ENCODE measurements around the gene TCAP. TPM values are rescaled to one million over a fixed set of nuclear protein-coding genes. Genes with fewer than 3 reads are reported as not detected.

TCAP gene
- total RNA-seq, 1 donor from 2014 or later: 2.7 TPM

GRCh38 chr17:39660011-39660360 is 5.2 kb upstream of the TCAP start:
- no peaks in the 10 kb centered on the region for H3K9me3 Mint-ChIP-seq (ENCODE audit: low read depth)
- TF ChIP-seq CTCF (IDR thresholded peaks at IDR 0.05; ENCODE audit: unreplicated experiment): no peak
- peaks cover 3% of the 10 kb centered on the region for H3K4me1 Mint-ChIP-seq (ENCODE audit: low read depth)
- peaks cover 1% of the 10 kb centered on the region for H3K36me3 Mint-ChIP-seq (ENCODE audit: insufficient read depth)
- H3K27ac Mint-ChIP-seq: no peak overlapping the region
- no peak for DNase-seq (ENCODE audit: low spot score, unreplicated experiment)
- H3K27me3 Mint-ChIP-seq: peaks cover 3% of the 10 kb centered on the region
- H3K4me3 Mint-ChIP-seq (ENCODE audit: low read depth): no peak overlapping the region

- H3K9me3 Mint-ChIP-seq (ENCODE audit: low read depth): no peaks in the 10 kb centered on the region
- H3K4me1 Mint-ChIP-seq (ENCODE audit: low read depth): peaks cover 3% of the 10 kb centered on the region
- TF ChIP-seq CTCF (IDR thresholded peaks at IDR 0.05; ENCODE audit: unreplicated experiment): no peak
- H3K4me3 Mint-ChIP-seq (ENCODE audit: low read depth): no peak overlapping the region
- no peak for DNase-seq (ENCODE audit: low spot score, unreplicated experiment)
- peaks cover 1% of the 10 kb centered on the region for H3K36me3 Mint-ChIP-seq (ENCODE audit: insufficient read depth)
- no peak overlapping the region for H3K27ac Mint-ChIP-seq
- peaks cover 10% of the 10 kb centered on the region for H3K27me3 Mint-ChIP-seq
These were observed 4.5 kb upstream of the TCAP start for GRCh38 chr17:39660397-39661385.

GRCh38 chr17:39661744-39662541 is 3.2 kb upstream of the TCAP start:
- Mint-ChIP-seq H3K4me1 (ENCODE audit: low read depth) (peaks cover 5% of the 10 kb centered on the region), H3K36me3 (ENCODE audit: insufficient read depth) (peaks cover 1% of the 10 kb centered on the region), H3K27ac (no peak overlapping the region), H3K9me3 (ENCODE audit: low read depth) (no peaks in the 10 kb centered on the region), H3K27me3 (peaks cover 23% of the 10 kb centered on the region), H3K4me3 (ENCODE audit: low read depth) (no peak overlapping the region)
- DNase-seq (ENCODE audit: low spot score, unreplicated experiment): no peak
- no peak for TF ChIP-seq CTCF (IDR thresholded peaks at IDR 0.05; ENCODE audit: unreplicated experiment)

- Mint-ChIP-seq H3K27me3 (peaks cover 25% of the 10 kb centered on the region), H3K4me3 (ENCODE audit: low read depth) (no peak overlapping the region), H3K36me3 (ENCODE audit: insufficient read depth) (peaks cover 1% of the 10 kb centered on the region), H3K9me3 (ENCODE audit: low read depth) (no peaks in the 10 kb centered on the region), H3K4me1 (ENCODE audit: low read depth) (peaks cover 6% of the 10 kb centered on the region), H3K27ac (no peak overlapping the region)
- no peak for DNase-seq (ENCODE audit: low spot score, unreplicated experiment)
- no peak for TF ChIP-seq CTCF (IDR thresholded peaks at IDR 0.05; ENCODE audit: unreplicated experiment)
These were observed 2.4 kb upstream of the TCAP start for GRCh38 chr17:39662551-39663339.

GRCh38 chr17:39663340-39663687 is 1.8 kb upstream of the TCAP start:
- no peaks in the 10 kb centered on the region for H3K9me3 Mint-ChIP-seq (ENCODE audit: low read depth)
- DNase-seq (ENCODE audit: low spot score, unreplicated experiment): no peak
- H3K27ac Mint-ChIP-seq: no peak overlapping the region
- H3K4me3 Mint-ChIP-seq (ENCODE audit: low read depth): no peak overlapping the region
- H3K36me3 Mint-ChIP-seq (ENCODE audit: insufficient read depth): peaks cover 1% of the 10 kb centered on the region
- H3K4me1 Mint-ChIP-seq (ENCODE audit: low read depth): peaks cover 6% of the 10 kb centered on the region
- no peak for TF ChIP-seq CTCF (IDR thresholded peaks at IDR 0.05; ENCODE audit: unreplicated experiment)
- peaks cover 25% of the 10 kb centered on the region for H3K27me3 Mint-ChIP-seq
